ENCODE measurements around the gene KRTAP10-6. TPM values are rescaled to one million over a fixed set of nuclear protein-coding genes. Genes with fewer than 3 reads are reported as not detected.
A peak's percentile ranks its signal among the peaks of the same experiment; 100 is the strongest.
"Not testable (repeated sequence)": the region's sequence is repeated elsewhere in the genome, so short reads cannot be mapped to it uniquely, and the experiment has no call there.

The KRTAP10-6 gene
- total RNA-seq, 2 donors from 2014 or later: not detected

DNA sequence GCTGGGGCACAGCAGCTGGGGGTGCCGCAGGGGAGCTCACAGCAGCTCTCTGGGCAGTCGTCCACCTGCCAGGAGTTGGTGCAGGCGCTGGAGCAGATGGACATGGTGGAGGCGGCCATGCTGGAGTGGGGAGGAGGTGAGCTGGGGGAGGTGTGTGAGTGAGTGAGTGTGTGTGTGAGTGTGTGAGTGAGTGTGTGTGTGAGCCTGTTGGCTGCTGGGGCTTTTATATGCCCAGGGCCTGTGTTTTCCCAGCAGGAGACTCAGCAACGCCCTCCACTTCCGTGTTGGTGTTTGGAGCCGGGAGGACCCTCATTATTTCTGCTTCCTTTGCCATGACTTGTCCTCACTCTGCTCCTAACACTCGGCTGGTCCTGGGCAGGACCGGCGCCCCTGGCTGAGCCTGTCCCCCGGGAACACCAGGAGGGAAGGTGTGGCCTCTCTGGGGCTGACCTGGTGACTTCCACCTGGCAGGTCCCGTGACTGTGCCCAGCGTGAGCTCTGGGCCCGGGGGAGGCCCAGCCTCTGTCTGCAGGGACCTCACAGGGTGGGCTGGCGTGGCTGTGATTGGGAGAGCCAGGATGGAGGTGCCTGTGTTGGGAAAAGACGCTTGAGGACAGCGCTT is 40.9 kb downstream of the KRTAP10-6 start, which contains the start of gene KRTAP10-2:
KRTAP10-2 (minus strand) TSS at position 166 of the 622 bp plus-strand sequence; CDS start at position 119, 47 bp downstream.
- Histone ChIP-seq H3K27ac (no peak within 1 kb of the TSS), H3K4me1 (no peaks in the 10 kb centered on the region), H3K4me3 (no peak within 1 kb of the TSS), H3K36me3 (no peaks in the 10 kb centered on the region), H3K27me3 (no peaks in the 10 kb centered on the region), H3K9me3 (no peaks in the 10 kb centered on the region)
- TF ChIP-seq, protein P1, sequence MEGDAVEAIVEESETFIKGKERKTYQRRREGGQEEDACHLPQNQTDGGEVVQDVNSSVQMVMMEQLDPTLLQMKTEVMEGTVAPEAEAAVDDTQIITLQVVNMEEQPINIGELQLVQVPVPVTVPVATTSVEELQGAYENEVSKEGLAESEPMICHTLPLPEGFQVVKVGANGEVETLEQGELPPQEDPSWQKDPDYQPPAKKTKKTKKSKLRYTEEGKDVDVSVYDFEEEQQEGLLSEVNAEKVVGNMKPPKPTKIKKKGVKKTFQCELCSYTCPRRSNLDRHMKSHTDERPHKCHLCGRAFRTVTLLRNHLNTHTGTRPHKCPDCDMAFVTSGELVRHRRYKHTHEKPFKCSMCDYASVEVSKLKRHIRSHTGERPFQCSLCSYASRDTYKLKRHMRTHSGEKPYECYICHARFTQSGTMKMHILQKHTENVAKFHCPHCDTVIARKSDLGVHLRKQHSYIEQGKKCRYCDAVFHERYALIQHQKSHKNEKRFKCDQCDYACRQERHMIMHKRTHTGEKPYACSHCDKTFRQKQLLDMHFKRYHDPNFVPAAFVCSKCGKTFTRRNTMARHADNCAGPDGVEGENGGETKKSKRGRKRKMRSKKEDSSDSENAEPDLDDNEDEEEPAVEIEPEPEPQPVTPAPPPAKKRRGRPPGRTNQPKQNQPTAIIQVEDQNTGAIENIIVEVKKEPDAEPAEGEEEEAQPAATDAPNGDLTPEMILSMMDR (IDR thresholded peaks at IDR 0.05): no peak
- DNase-seq (ENCODE audit: low spot score): peak; percentile 44

DNA sequence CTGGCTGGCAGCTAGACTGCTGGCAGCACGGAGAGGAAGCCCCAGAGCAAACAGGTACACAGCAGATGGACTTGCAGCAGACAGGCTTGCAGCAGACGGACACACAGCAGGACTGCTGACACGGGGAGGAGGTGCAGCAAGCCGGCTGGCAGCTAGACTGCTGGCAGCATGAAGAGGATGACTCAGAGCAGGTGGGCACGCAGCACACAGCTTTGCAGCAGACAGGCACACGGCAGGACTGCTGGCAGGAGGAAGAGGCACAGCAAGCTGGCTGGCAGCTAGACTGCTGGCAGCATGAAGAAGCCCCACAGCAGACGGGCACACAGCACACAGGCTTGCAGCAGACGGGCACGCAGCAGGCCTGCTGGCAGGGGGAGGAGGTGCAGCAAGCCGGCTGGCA is 41.5 kb downstream of the KRTAP10-6 start:
- H3K27me3 ChIP-seq: no peaks in the 10 kb centered on the region
- no peak overlapping the region for H3K4me3 ChIP-seq
- H3K36me3 ChIP-seq: no peaks in the 10 kb centered on the region
- no peaks in the 10 kb centered on the region for H3K9me3 ChIP-seq
- no peak overlapping the region for H3K27ac ChIP-seq
- no peaks in the 10 kb centered on the region for H3K4me1 ChIP-seq
- TF ChIP-seq, protein P1 (IDR thresholded peaks at IDR 0.05): no peak
- peak; percentile 23 for DNase-seq (ENCODE audit: low spot score)

DNA sequence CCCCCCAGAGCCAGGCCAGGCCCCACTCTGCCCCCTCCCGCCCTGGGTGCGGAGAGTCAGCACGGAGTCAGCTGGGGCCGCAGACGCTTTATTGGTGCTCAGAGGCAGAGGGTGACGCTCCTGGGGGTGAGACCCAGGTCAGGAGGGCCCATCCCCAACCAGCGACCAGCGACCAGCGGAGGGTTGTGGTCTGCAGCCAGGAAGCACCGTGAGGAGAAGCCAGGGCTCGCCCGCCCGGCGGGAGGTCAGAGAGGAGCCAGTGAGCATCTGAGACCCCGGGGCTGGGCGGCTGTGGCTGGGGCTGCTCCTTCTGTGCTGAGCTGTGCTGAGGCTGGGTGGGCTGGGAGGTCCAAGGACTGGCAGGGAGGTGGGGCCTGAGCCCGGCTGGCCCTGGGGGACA is 42.0 kb downstream of the KRTAP10-6 start:
- not testable (repeated sequence) for H3K4me1 ChIP-seq, H3K27me3 ChIP-seq, H3K36me3 ChIP-seq, H3K9me3 ChIP-seq, H3K27ac ChIP-seq, H3K4me3 ChIP-seq
- peak; percentile 18 for DNase-seq (ENCODE audit: low spot score)

DNA sequence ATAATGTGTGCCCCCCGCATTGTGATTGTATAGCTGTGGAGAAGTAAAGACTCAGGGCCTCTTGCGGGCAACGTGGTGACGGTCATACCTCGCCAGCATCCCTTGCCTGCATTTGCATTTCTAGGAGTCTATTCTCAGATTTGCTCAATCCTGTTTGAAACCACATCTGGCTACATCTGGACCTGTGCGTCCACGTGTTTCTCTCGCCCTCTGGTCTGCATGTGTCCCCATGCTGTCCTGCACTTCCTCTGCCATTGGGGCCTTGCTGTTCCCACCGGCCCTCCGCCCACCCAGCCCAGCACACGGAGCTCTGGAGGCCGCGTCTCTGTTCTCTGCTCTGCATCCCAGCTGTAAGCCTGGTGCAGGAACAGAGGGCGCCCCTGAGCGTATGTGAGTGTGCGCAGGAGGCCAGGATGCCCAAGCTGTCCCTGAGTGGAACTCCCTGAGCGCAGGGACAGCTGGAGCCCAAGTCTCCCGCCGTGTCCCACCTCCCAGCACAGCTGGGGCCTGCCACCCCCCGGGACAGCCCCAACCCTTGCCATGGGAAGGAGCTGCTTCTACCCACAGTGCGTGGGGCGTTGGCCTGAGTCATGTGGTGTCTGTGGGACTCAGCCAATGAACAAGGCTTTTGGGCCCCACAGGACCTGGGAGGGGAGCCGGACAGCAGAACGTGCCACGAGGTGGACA is 42.6 kb downstream of the KRTAP10-6 start:
- H3K27me3 ChIP-seq: no peaks in the 10 kb centered on the region
- no peaks in the 10 kb centered on the region for H3K4me1 ChIP-seq

DNA sequence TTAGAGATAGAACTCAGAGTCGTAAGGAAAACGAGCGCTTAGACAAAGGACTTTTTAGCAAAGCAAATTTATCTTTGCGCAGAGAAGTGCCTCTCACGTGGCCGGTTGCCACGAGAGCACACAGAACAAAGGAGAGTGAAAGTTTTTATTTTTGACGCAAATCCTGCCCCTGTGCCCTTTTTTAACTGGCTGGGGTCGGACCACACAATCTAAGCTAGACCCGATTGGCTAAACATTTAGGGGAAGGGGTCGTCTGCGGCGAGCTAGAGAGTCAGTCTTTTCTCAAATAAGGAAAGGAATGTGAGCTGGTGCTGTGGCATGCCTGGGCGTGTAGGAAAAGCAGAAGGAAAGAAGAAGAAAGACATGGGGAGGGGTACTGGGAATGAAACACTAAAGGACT is 43.4 kb downstream of the KRTAP10-6 start:
- no peak overlapping the region for H3K27ac ChIP-seq
- no peaks in the 10 kb centered on the region for H3K36me3 ChIP-seq
- no peak overlapping the region for H3K4me3 ChIP-seq
- no peaks in the 10 kb centered on the region for H3K4me1 ChIP-seq
- DNase-seq (ENCODE audit: low spot score): no peak
- H3K9me3 ChIP-seq: no peaks in the 10 kb centered on the region
- TF ChIP-seq, protein P1 (IDR thresholded peaks at IDR 0.05): no peak
- no peaks in the 10 kb centered on the region for H3K27me3 ChIP-seq

More for the DNA sequence above, 42.6 kb downstream of the KRTAP10-6 start:
- DNase-seq (ENCODE audit: low spot score): peak; percentile 53
- no peak overlapping the region for H3K4me3 ChIP-seq
- H3K9me3 ChIP-seq: no peaks in the 10 kb centered on the region
- TF ChIP-seq, protein P1 (IDR thresholded peaks at IDR 0.05): no peak
- no peak overlapping the region for H3K27ac ChIP-seq
- H3K36me3 ChIP-seq: no peaks in the 10 kb centered on the region

DNA sequence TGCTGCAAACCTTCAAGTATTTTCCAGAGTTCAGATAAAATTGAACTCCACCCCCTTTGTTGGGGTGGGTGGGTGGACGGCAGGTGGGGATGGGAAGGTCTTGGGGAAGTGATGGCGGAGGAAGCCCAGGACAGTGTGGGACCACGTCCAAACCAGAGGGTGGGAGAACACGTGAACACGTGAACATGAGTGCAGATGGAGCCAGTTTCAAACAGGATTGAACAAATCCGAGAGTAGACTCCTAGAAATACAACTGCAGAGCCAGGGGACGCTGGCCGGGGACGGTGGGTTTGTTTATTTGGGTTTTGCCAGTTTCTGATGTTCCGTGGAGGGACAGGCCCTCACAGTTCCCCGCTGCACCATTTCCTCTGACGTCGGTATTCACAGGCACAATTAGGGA is 43.9 kb downstream of the KRTAP10-6 start:
- Histone ChIP-seq H3K36me3 (no peaks in the 10 kb centered on the region), H3K27me3 (no peaks in the 10 kb centered on the region), H3K9me3 (no peaks in the 10 kb centered on the region), H3K4me3 (no peak overlapping the region), H3K27ac (no peak overlapping the region), H3K4me1 (no peaks in the 10 kb centered on the region)
- TF ChIP-seq, protein P1 (IDR thresholded peaks at IDR 0.05): no peak
- DNase-seq (ENCODE audit: low spot score): peak; percentile 40
